H9 (cell line): ENCODE measurements around the gene CRAMP1. TPM values are rescaled to one million over a fixed set of nuclear protein-coding genes. Genes with fewer than 3 reads are reported as not detected.

Experiments used
- DNase-seq: peaks from one replicate; pipeline ENCODE4 v3.0.0-alpha.2; 2017
- H2AFZ ChIP-seq: one replicate; pipeline ENCODE4 v1.6.1; 2013; ENCODE audit warnings: mild to moderate bottlenecking, low read length, control low read depth, moderate library complexity
- H2AK5ac ChIP-seq: 2 replicates; pipeline ENCODE4 v1.6.1; 2013; ENCODE audit warnings: low read length, control low read depth, mixed read lengths; ENCODE audit not compliant: insufficient read length
- H2BK120ac ChIP-seq: one replicate; pipeline ENCODE4 v1.6.1; 2013; ENCODE audit warnings: low read depth, mild to moderate bottlenecking, low read length, control low read depth, inconsistent platforms; ENCODE audit not compliant: poor library complexity, severe bottlenecking
- H2BK12ac ChIP-seq: 2 replicates; pipeline ENCODE4 v1.6.1; 2013; ENCODE audit warnings: low read length, control low read depth, mixed read lengths, low read depth; ENCODE audit not compliant: insufficient read length
- H2BK15ac ChIP-seq: 2 replicates; pipeline ENCODE4 v1.6.1; 2013; ENCODE audit warnings: low read depth, low read length, control low read depth
- H2BK20ac ChIP-seq: one replicate; pipeline ENCODE4 v1.6.1; 2013; ENCODE audit warnings: low read depth, mild to moderate bottlenecking, low read length, control low read depth, inconsistent platforms; ENCODE audit not compliant: poor library complexity, severe bottlenecking
- H2BK5ac ChIP-seq: 2 replicates; pipeline ENCODE4 v1.6.1; 2013; ENCODE audit warnings: low read length, control low read depth, mixed read lengths; ENCODE audit not compliant: insufficient read length
- H3K14ac ChIP-seq: 2 replicates; pipeline ENCODE4 v1.6.1; 2013; ENCODE audit warnings: low read length, control low read depth; ENCODE audit not compliant: insufficient read depth
- H3K18ac ChIP-seq: 2 replicates; pipeline ENCODE4 v1.6.1; 2013; ENCODE audit warnings: low read depth, mild to moderate bottlenecking, mixed read lengths, low read length, control low read depth; ENCODE audit not compliant: insufficient read length
- H3K23ac ChIP-seq: 2 replicates; pipeline ENCODE4 v1.6.1; 2013; ENCODE audit warnings: low read length, control low read depth, mixed read lengths, low read depth; ENCODE audit not compliant: insufficient read length
- H3K23me2 ChIP-seq: 2 replicates; pipeline ENCODE4 v1.6.1; 2013; ENCODE audit warnings: low read depth, mild to moderate bottlenecking, mixed read lengths, low read length, control low read depth; ENCODE audit not compliant: insufficient read length, poor library complexity, severe bottlenecking
- H3K27ac ChIP-seq: 2 replicates; pipeline ENCODE4 v1.5.1; 2013; ENCODE audit warnings: low read length, control low read depth, mixed read lengths, low read depth; ENCODE audit not compliant: insufficient read length
- H3K27me3 ChIP-seq: 2 replicates; pipeline ENCODE4 v1.6.1; 2013; ENCODE audit warnings: low read length, control low read depth, inconsistent platforms; ENCODE audit not compliant: insufficient read depth
- H3K4ac ChIP-seq: 2 replicates; pipeline ENCODE4 v1.6.1; 2013; ENCODE audit warnings: low read depth, mild to moderate bottlenecking, control low read depth, inconsistent platforms, low read length, moderate library complexity
- H3K4me1 ChIP-seq: 2 replicates; pipeline ENCODE4 v1.6.1; 2013; ENCODE audit warnings: low read length, control low read depth, inconsistent platforms; ENCODE audit not compliant: insufficient read depth
- H3K4me2 ChIP-seq: 2 replicates; pipeline ENCODE4 v1.6.1; 2013; ENCODE audit warnings: low read length, control low read depth, mixed read lengths; ENCODE audit not compliant: insufficient read length, insufficient read depth
- H3K56ac ChIP-seq: 2 replicates; pipeline ENCODE4 v1.6.1; 2013; ENCODE audit warnings: low read depth, mild to moderate bottlenecking, mixed read lengths, low read length, control low read depth; ENCODE audit not compliant: insufficient read length
- H3K79me1 ChIP-seq: 2 replicates; pipeline ENCODE4 v1.6.1; 2013; ENCODE audit warnings: low read depth, mild to moderate bottlenecking, moderate library complexity, low read length, control low read depth, inconsistent platforms; ENCODE audit not compliant: insufficient read depth, poor library complexity, severe bottlenecking
- H3K79me2 ChIP-seq: 2 replicates; pipeline ENCODE4 v1.6.1; 2013; ENCODE audit warnings: low read length, control low read depth, inconsistent platforms; ENCODE audit not compliant: insufficient read depth
- H3K9ac ChIP-seq: 2 replicates; pipeline ENCODE4 v1.6.1; 2013; ENCODE audit warnings: low read length, control low read depth, mixed read lengths; ENCODE audit not compliant: insufficient read length; ENCODE audit errors: extremely low read depth
- H3K9me3 ChIP-seq: one replicate; pipeline ENCODE4 v1.6.1; 2013; ENCODE audit warnings: low read depth, low read length, inconsistent platforms; ENCODE audit not compliant: control insufficient read depth
- H3T11ph ChIP-seq: one replicate; pipeline ENCODE4 v1.6.1; 2013; ENCODE audit warnings: mild to moderate bottlenecking, low read length, control low read depth, inconsistent platforms
- H4K20me1 ChIP-seq: one replicate; pipeline ENCODE4 v1.6.1; 2013; ENCODE audit not compliant: control insufficient read depth, insufficient read length, insufficient read depth
- H4K5ac ChIP-seq: 2 replicates; pipeline ENCODE4 v1.6.1; 2013; ENCODE audit warnings: low read depth, mild to moderate bottlenecking, mixed read lengths, low read length, control low read depth; ENCODE audit not compliant: insufficient read length
- H4K8ac ChIP-seq: replicated peaks from 2 replicates; pipeline ENCODE4 v1.6.1; 2013; ENCODE audit warnings: low read length, control low read depth, mixed read lengths, low read depth; ENCODE audit not compliant: insufficient read length
- H4K91ac ChIP-seq: 2 replicates; pipeline ENCODE4 v1.6.1; 2013; ENCODE audit warnings: low read depth, mild to moderate bottlenecking, moderate library complexity, mixed read lengths, low read length, control low read depth; ENCODE audit not compliant: insufficient read length
- H3K27ac Mint-ChIP-seq, 3 experiments: 2 replicates in 2 of 3; 3 replicates in 1 of 3; pipeline ENCODE4 v1.8.0; 2020 to 2021; ENCODE audit warnings: mixed read lengths in 3 of 3, mild to moderate bottlenecking in 1 of 3, moderate library complexity in 1 of 3
- H3K27me3 Mint-ChIP-seq: 2 replicates; pipeline ENCODE4 v1.8.0; 2021; ENCODE audit warnings: low read depth, mild to moderate bottlenecking, moderate library complexity, mixed read lengths
- H3K36me3 Mint-ChIP-seq, 3 experiments: 2 replicates in 2 of 3; 3 replicates in 1 of 3; pipeline ENCODE4 v1.8.0; 2020 to 2021; ENCODE audit warnings: low read depth in 3 of 3, mixed read lengths in 3 of 3; ENCODE audit not compliant: insufficient read depth in 1 of 3
- H3K4me1 Mint-ChIP-seq, 2 experiments: 2 replicates each; pipeline ENCODE4 v1.8.0; 2020; ENCODE audit warnings: mixed read lengths in 2 of 2
- H3K4me3 Mint-ChIP-seq, 2 experiments: 2 replicates in 1 of 2; 3 replicates in 1 of 2; pipeline ENCODE4 v1.8.0; 2020 to 2021; ENCODE audit warnings: mild to moderate bottlenecking in 2 of 2, mixed read lengths in 2 of 2, moderate library complexity in 1 of 2
- H3K9me3 Mint-ChIP-seq, 2 experiments: 2 replicates in 1 of 2; 3 replicates in 1 of 2; pipeline ENCODE4 v1.8.0; 2020; ENCODE audit warnings: mild to moderate bottlenecking in 2 of 2, mixed read lengths in 2 of 2, moderate library complexity in 1 of 2
- WGBS: extraction: QIAGEN DNeasy Blood & Tissue Kit; methylation state at CpG from one replicate; pipeline ENCODE4 v1.1.7; 2013; ENCODE audit warnings: missing lambda C conversion rate, low lambda C conversion rate, mixed read lengths; ENCODE audit not compliant: insufficient read length; ENCODE audit errors: extremely low coverage; 5-methylcytosine and 5-hydroxymethylcytosine counted together
- total RNA-seq: library from RNA; stranded (reverse); gene quantifications from 2 replicates; pipeline ENCODE4 v1.2.1, GENCODE V29; 2021
- TF ChIP-seq, protein P1 (sequence below): fragments of 200-600 bp; sonication (generic); conservative IDR thresholded peaks from 3 replicates; pipeline ENCODE4 v1.8.0; 2021; ENCODE audit warnings: antibody characterized with exemption, mild to moderate bottlenecking

Gene CRAMP1
- total RNA-seq, 1 experiment from 2014 or later, result 46.2 TPM

DNA sequence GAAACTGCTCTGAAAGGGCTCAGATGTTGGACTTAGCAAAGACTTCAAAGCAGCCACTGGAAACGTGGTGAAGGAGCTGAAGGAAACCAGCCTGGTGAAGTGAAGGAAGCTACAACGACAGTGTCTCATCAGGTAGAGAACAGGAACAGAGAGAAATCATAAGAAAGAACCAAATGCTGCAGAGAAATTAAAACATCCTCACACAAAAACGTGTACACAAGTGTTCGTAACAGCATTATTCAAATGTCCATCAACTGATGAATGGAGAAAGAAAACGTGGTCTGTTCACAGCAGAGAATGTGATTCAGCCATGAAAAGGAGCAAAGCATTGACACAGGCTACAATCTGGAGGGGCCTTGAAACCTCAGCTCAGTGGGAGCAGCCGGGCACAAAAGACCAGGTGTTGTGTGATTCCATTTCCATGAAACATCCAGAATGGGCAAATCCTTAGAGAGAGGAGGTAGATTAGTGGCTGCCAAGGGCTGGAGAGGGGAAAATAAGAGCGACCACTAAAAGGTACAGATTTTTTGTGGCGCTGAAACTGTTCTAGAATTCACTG is 27.2 kb upstream of the CRAMP1 start:
- no peaks in the 10 kb centered on the region for H3K79me1 ChIP-seq
- no peaks in the 10 kb centered on the region for H3K4me1 ChIP-seq
- Mint-ChIP-seq H3K27ac (no peak overlapping the region; a peak in 1 of 7 replicates), H3K27me3 (no peaks in the 10 kb centered on the region), H3K9me3 (no peaks in the 10 kb centered on the region), H3K36me3 (peaks cover 22 to 60% (median 46%) of the 10 kb centered on the region in 3 experiments), H3K4me3 (no peak overlapping the region), H3K4me1 (no peaks in the 10 kb centered on the region)
- no peaks in the 10 kb centered on the region for H3K9me3 ChIP-seq
- no peak overlapping the region for H2BK20ac ChIP-seq
- H3K4me2 ChIP-seq, result no peak overlapping the region
- H2BK120ac ChIP-seq, result no peak overlapping the region
- no peak for DNase-seq
- H3K27ac ChIP-seq, result no peak overlapping the region
- H3K14ac ChIP-seq, result no peak overlapping the region
- H3K23me2 ChIP-seq, result no peaks in the 10 kb centered on the region
- no peak overlapping the region for H4K5ac ChIP-seq
- H2BK15ac ChIP-seq, result no peak overlapping the region
- H2AFZ ChIP-seq, result no peak overlapping the region
- H2AK5ac ChIP-seq, result no peak overlapping the region
- no peak overlapping the region for H3K9ac ChIP-seq
- H4K8ac ChIP-seq, result no peak overlapping the region
- H3K27me3 ChIP-seq, result no peaks in the 10 kb centered on the region
- no peak overlapping the region for H3K23ac ChIP-seq
- TF ChIP-seq, protein P1, sequence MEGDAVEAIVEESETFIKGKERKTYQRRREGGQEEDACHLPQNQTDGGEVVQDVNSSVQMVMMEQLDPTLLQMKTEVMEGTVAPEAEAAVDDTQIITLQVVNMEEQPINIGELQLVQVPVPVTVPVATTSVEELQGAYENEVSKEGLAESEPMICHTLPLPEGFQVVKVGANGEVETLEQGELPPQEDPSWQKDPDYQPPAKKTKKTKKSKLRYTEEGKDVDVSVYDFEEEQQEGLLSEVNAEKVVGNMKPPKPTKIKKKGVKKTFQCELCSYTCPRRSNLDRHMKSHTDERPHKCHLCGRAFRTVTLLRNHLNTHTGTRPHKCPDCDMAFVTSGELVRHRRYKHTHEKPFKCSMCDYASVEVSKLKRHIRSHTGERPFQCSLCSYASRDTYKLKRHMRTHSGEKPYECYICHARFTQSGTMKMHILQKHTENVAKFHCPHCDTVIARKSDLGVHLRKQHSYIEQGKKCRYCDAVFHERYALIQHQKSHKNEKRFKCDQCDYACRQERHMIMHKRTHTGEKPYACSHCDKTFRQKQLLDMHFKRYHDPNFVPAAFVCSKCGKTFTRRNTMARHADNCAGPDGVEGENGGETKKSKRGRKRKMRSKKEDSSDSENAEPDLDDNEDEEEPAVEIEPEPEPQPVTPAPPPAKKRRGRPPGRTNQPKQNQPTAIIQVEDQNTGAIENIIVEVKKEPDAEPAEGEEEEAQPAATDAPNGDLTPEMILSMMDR, result no peak
- H3K56ac ChIP-seq, result no peak overlapping the region
- H4K91ac ChIP-seq, result no peak overlapping the region
- WGBS, result no CpG with 5 or more reads among the region's 8 CpGs
- H2BK12ac ChIP-seq, result no peak overlapping the region
- no peak overlapping the region for H3K18ac ChIP-seq
- H3K79me2 ChIP-seq, result no peaks in the 10 kb centered on the region
- no peaks in the 10 kb centered on the region for H4K20me1 ChIP-seq
- H2BK5ac ChIP-seq, result no peak overlapping the region
- H3T11ph ChIP-seq, result no peak overlapping the region
- no peak overlapping the region for H3K4ac ChIP-seq
